Activated CD8-positive, alpha-beta memory T cell treated with anti-CD3 and anti-CD28 coated beads, Interleukin-2, amount 10 ng/mL, durations not matched to agents 7 days and 5 days (primary cell): Measurements from ENCODE around the gene EED. TPM values are rescaled to one million over a fixed set of nuclear protein-coding genes. Genes with fewer than 3 reads are reported as not detected.
"Not testable (repeated sequence)": the region's sequence is repeated elsewhere in the genome, so short reads cannot be mapped to it uniquely, and the experiment has no call there.

Experiments
- ATAC-seq: fragments of 150-1000 bp; cut with Tn5 transposase; one replicate; pipeline ENCODE4 v1.10.0; 2021; ENCODE audit warnings: moderate library complexity
- CTCF ChIA-PET: fragments of 350-600 bp; sonication (Branson Sonifier 250); formaldehyde crosslinking; loops from one replicate; lab custom pipeline; 2021; ENCODE audit warnings: antibody characterized with exemption; lab: Charles Lee
- DNase-seq: peaks from one replicate; pipeline ENCODE4 v3.0.0-alpha.2; 2020
- H3K27ac Mint-ChIP-seq: one replicate; pipeline ENCODE4 v1.8.0; 2021; ENCODE audit warnings: mild to moderate bottlenecking, mixed read lengths
- H3K27me3 Mint-ChIP-seq: one replicate; pipeline ENCODE4 v1.8.0; 2021; ENCODE audit warnings: mixed read lengths
- H3K36me3 Mint-ChIP-seq: one replicate; pipeline ENCODE4 v1.8.0; 2021; ENCODE audit warnings: mild to moderate bottlenecking, mixed read lengths
- H3K4me1 Mint-ChIP-seq: one replicate; pipeline ENCODE4 v1.8.0; 2021; ENCODE audit warnings: mixed read lengths
- H3K4me3 Mint-ChIP-seq: one replicate; pipeline ENCODE4 v1.8.0; 2021; ENCODE audit warnings: mild to moderate bottlenecking, moderate library complexity, mixed read lengths
- H3K9me3 Mint-ChIP-seq: one replicate; pipeline ENCODE4 v1.8.0; 2022; ENCODE audit warnings: low read depth, mixed read lengths
- total RNA-seq, 2 experiments: library from RNA; stranded (reverse); gene quantifications; one replicate each; pipeline ENCODE4 v1.2.3, GENCODE V29; 2021

Gene EED
- total RNA-seq, 2 experiments from 2014 or later, result 50.1 to 102 TPM

GRCh38 chr11:86264649-86265048 is 20.1 kb downstream of the EED start:
- CTCF ChIA-PET, result interaction anchor here (1.5 kb wide), 1 partner anchor 223 kb away, joined by 3 read pairs; no protein-coding TSS in a partner anchor
- no peak for DNase-seq
- Mint-ChIP-seq H3K36me3 (peaks cover 58% of the 10 kb centered on the region), H3K4me3 (no peak overlapping the region), H3K4me1 (peaks cover 6% of the 10 kb centered on the region), H3K27ac (no peak overlapping the region), H3K27me3 (no peaks in the 10 kb centered on the region), H3K9me3 (peaks cover 2% of the 10 kb centered on the region)
- ATAC-seq, result no peak

GRCh38 chr11:86265194-86265593 is 20.6 kb downstream of the EED start:
- CTCF ChIA-PET, result interaction anchor here (1.1 to 1.5 kb wide), 3 partner anchors 9 to 224 kb away, joined by 3 read pairs; no protein-coding TSS in a partner anchor
- no peaks in the 10 kb centered on the region for H3K27me3 Mint-ChIP-seq
- DNase-seq (no peak), ATAC-seq (no peak)
- peaks cover 4% of the 10 kb centered on the region for H3K4me1 Mint-ChIP-seq
- H3K36me3 Mint-ChIP-seq, result peaks cover 58% of the 10 kb centered on the region
- no peak overlapping the region for H3K4me3 Mint-ChIP-seq
- no peak overlapping the region for H3K27ac Mint-ChIP-seq
- peaks cover 2% of the 10 kb centered on the region for H3K9me3 Mint-ChIP-seq

GRCh38 chr11:86269645-86270044 is 25.1 kb downstream of the EED start:
- ATAC-seq (no peak), DNase-seq (no peak)
- H3K36me3 Mint-ChIP-seq, result peaks cover 68% of the 10 kb centered on the region
- CTCF ChIA-PET, result interaction anchor here (1.6 kb wide), 1 partner anchor 10 kb away, joined by 3 read pairs; no protein-coding TSS in a partner anchor
- H3K27me3 Mint-ChIP-seq, result no peaks in the 10 kb centered on the region
- peaks cover 2% of the 10 kb centered on the region for H3K9me3 Mint-ChIP-seq
- no peak overlapping the region for H3K4me3 Mint-ChIP-seq
- H3K4me1 Mint-ChIP-seq, result peaks cover 14% of the 10 kb centered on the region
- H3K27ac Mint-ChIP-seq, result no peak overlapping the region

- Mint-ChIP-seq H3K4me1 (peaks cover 21% of the 10 kb centered on the region), H3K4me3 (no peak overlapping the region), H3K27ac (no peak overlapping the region), H3K36me3 (peaks cover 84% of the 10 kb centered on the region), H3K27me3 (no peaks in the 10 kb centered on the region), H3K9me3 (peaks cover 3% of the 10 kb centered on the region)
- CTCF ChIA-PET, result interaction anchor here (0.7 to 0.8 kb wide), 2 partner anchors 9 to 157 kb away, joined by 3 read pairs; no protein-coding TSS in a partner anchor
- no peak for DNase-seq
- ATAC-seq, result no peak
Measured at GRCh38 chr11:86274503-86274902, 29.9 kb downstream of the EED start.

- CTCF ChIA-PET, result no interaction called here
- Mint-ChIP-seq H3K27ac (no peak overlapping the region), H3K4me3 (no peak overlapping the region), H3K36me3 (peaks cover 84% of the 10 kb centered on the region), H3K9me3 (peaks cover 3% of the 10 kb centered on the region), H3K4me1 (peaks cover 21% of the 10 kb centered on the region), H3K27me3 (no peaks in the 10 kb centered on the region)
- ATAC-seq (no peak), DNase-seq (no peak)
Measured at GRCh38 chr11:86274999-86275398, 30.4 kb downstream of the EED start.

GRCh38 chr11:86275493-86276370 is 31.2 kb downstream of the EED start:
- Mint-ChIP-seq H3K4me3 (no peak overlapping the region), H3K9me3 (peaks cover 3% of the 10 kb centered on the region), H3K27me3 (no peaks in the 10 kb centered on the region), H3K27ac (no peak overlapping the region), H3K36me3 (peaks cover 84% of the 10 kb centered on the region), H3K4me1 (peaks cover 18% of the 10 kb centered on the region)
- DNase-seq, result no peak
- CTCF ChIA-PET, result interaction anchor here (0.7 kb wide), 1 partner anchor 16 kb away, joined by 3 read pairs; no protein-coding TSS in a partner anchor
- no peak for ATAC-seq

- Mint-ChIP-seq H3K36me3 (peaks cover 80% of the 10 kb centered on the region), H3K27ac (no peak overlapping the region), H3K4me1 (peaks cover 26% of the 10 kb centered on the region), H3K9me3 (peaks cover 3% of the 10 kb centered on the region), H3K27me3 (no peaks in the 10 kb centered on the region), H3K4me3 (no peak overlapping the region)
- no peak for DNase-seq
- no peak for ATAC-seq
- CTCF ChIA-PET, result no interaction called here
Measured at GRCh38 chr11:86277741-86278140, 33.2 kb downstream of the EED start.

- Mint-ChIP-seq H3K4me3 (no peak overlapping the region), H3K27ac (no peak overlapping the region), H3K27me3 (no peaks in the 10 kb centered on the region), H3K4me1 (peaks cover 26% of the 10 kb centered on the region), H3K9me3 (peaks cover 3% of the 10 kb centered on the region), H3K36me3 (peaks cover 79% of the 10 kb centered on the region)
- CTCF ChIA-PET, result no interaction called here
- DNase-seq (no peak), ATAC-seq (no peak)
Measured at GRCh38 chr11:86278226-86278625, 33.7 kb downstream of the EED start.

GRCh38 chr11:86279747-86280146 is 35.2 kb downstream of the EED start:
- DNase-seq (no peak), ATAC-seq (no peak)
- H3K4me1 Mint-ChIP-seq, result peaks cover 20% of the 10 kb centered on the region
- H3K27me3 Mint-ChIP-seq, result no peaks in the 10 kb centered on the region
- H3K36me3 Mint-ChIP-seq, result peaks cover 80% of the 10 kb centered on the region
- no peak overlapping the region for H3K27ac Mint-ChIP-seq
- peaks cover 3% of the 10 kb centered on the region for H3K9me3 Mint-ChIP-seq
- no peak overlapping the region for H3K4me3 Mint-ChIP-seq
- CTCF ChIA-PET, result no interaction called here

- DNase-seq, result no peak
- H3K27me3 Mint-ChIP-seq, result no peaks in the 10 kb centered on the region
- ATAC-seq, result no peak
- CTCF ChIA-PET, result interaction anchor here (1.0 to 1.4 kb wide), 2 partner anchors 21 to 42 kb away, joined by 3 read pairs; no protein-coding TSS in a partner anchor
- H3K4me1 Mint-ChIP-seq, result peaks cover 53% of the 10 kb centered on the region
- H3K36me3 Mint-ChIP-seq, result peaks cover 29% of the 10 kb centered on the region
- H3K27ac Mint-ChIP-seq, result peak overlapping the region; percentile 36
- no peaks in the 10 kb centered on the region for H3K9me3 Mint-ChIP-seq
- no peak overlapping the region for H3K4me3 Mint-ChIP-seq
Measured at GRCh38 chr11:86287468-86287796, 42.9 kb downstream of the EED start.

- H3K4me3 Mint-ChIP-seq, result no peak overlapping the region
- H3K27ac Mint-ChIP-seq, result no peak overlapping the region
- H3K36me3 Mint-ChIP-seq, result peaks cover 18% of the 10 kb centered on the region
- peaks cover 2% of the 10 kb centered on the region for H3K27me3 Mint-ChIP-seq
- ATAC-seq (no peak), DNase-seq (no peak)
- H3K9me3 Mint-ChIP-seq, result no peaks in the 10 kb centered on the region
- peaks cover 63% of the 10 kb centered on the region for H3K4me1 Mint-ChIP-seq
- CTCF ChIA-PET, result interaction anchor here (1.1 to 2.3 kb wide), 4 partner anchors 12 to 434 kb away, joined by 3 to 9 read pairs (median 4); partner anchors contain the start of gene CCDC83
Measured at GRCh38 chr11:86288776-86289507, 44.4 kb downstream of the EED start.

GRCh38 chr11:86289508-86290280 is 45.1 kb downstream of the EED start:
- not testable (repeated sequence) for DNase-seq, H3K9me3 Mint-ChIP-seq, H3K27me3 Mint-ChIP-seq, H3K27ac Mint-ChIP-seq, ATAC-seq, H3K4me3 Mint-ChIP-seq
- Mint-ChIP-seq H3K36me3 (peaks cover 10% of the 10 kb centered on the region), H3K4me1 (peaks cover 66% of the 10 kb centered on the region)
- CTCF ChIA-PET, result interaction anchor here (0.7 to 2.3 kb wide), 4 partner anchors 11 to 594 kb away, joined by 3 to 9 read pairs (median 4); partner anchors contain the start of gene CCDC83
